CD4-positive, alpha-beta T cell (primary cell): Measurements from ENCODE around the gene WDR86. TPM values are rescaled to one million over a fixed set of nuclear protein-coding genes. Genes with fewer than 3 reads are reported as not detected.

Experiments used
- ATAC-seq: fragments of 200-7000 bp; cut with Tn5 transposase; one replicate; pipeline ENCODE4 v1.10.0; 2022; ENCODE audit warnings: mild to moderate bottlenecking; ENCODE audit not compliant: poor library complexity
- CTCF ChIA-PET: fragments of 350-600 bp; sonication (Branson Sonifier 250); formaldehyde crosslinking; loops from one replicate; lab custom pipeline; 2021; ENCODE audit warnings: antibody characterized with exemption, inconsistent platforms; lab: Charles Lee
- POLR2A ChIA-PET: fragments of 350-600 bp; sonication (Branson Sonifier 250); formaldehyde crosslinking; loops from one replicate; lab custom pipeline; 2021; ENCODE audit warnings: antibody characterized with exemption, inconsistent platforms; lab: Charles Lee
- DNase-seq, 14 experiments: peaks; one replicate each; pipeline ENCODE4 v3.0.0-alpha.2; 2013 to 2020; ENCODE audit warnings: mixed read lengths in 2 of 14
- H3K27ac ChIP-seq, 2 donors: one replicate each; pipeline versions ENCODE4 v1.5.1 to v1.7.0; 2013; ENCODE audit warnings: low read length in 2 of 2, low read depth in 1 of 2, mild to moderate bottlenecking in 1 of 2
- H3K27me3 ChIP-seq, 2 experiments: 1 replicate in 1 of 2; 2 replicates in 1 of 2; pipeline versions ENCODE4 v1.6.1 to v1.7.0; 2013; ENCODE audit warnings: low read length in 2 of 2, control low read depth in 1 of 2, mild to moderate bottlenecking in 1 of 2, moderate library complexity in 1 of 2; ENCODE audit not compliant: insufficient read depth in 2 of 2, control insufficient read depth in 1 of 2
- H3K36me3 ChIP-seq: one replicate; pipeline ENCODE4 v1.6.1; 2013; ENCODE audit warnings: low read length, control low read depth; ENCODE audit not compliant: insufficient read depth
- H3K4me1 ChIP-seq: one replicate; pipeline ENCODE4 v1.6.1; 2013; ENCODE audit warnings: low read length, control low read depth; ENCODE audit not compliant: insufficient read depth
- H3K4me3 ChIP-seq: one replicate; pipeline ENCODE4 v1.5.1; 2013; ENCODE audit warnings: mild to moderate bottlenecking, low read length, moderate library complexity
- H3K9me3 ChIP-seq, 2 experiments: 1 replicate in 1 of 2; 2 replicates in 1 of 2; pipeline versions ENCODE4 v1.6.1 to v1.7.0; 2013; ENCODE audit warnings: low read length in 2 of 2, mild to moderate bottlenecking in 2 of 2, control low read depth in 1 of 2, moderate library complexity in 1 of 2; ENCODE audit not compliant: control insufficient read depth in 1 of 2, insufficient read depth in 1 of 2
- H3K27ac Mint-ChIP-seq: one replicate; pipeline ENCODE4 v1.8.0; 2020; ENCODE audit warnings: mixed read lengths
- H3K27me3 Mint-ChIP-seq: one replicate; pipeline ENCODE4 v1.8.0; 2021; ENCODE audit warnings: mixed read lengths
- H3K36me3 Mint-ChIP-seq: one replicate; pipeline ENCODE4 v1.8.0; 2021; ENCODE audit warnings: low read depth, mixed read lengths
- H3K4me1 Mint-ChIP-seq: one replicate; pipeline ENCODE4 v1.8.0; 2021; ENCODE audit warnings: low read depth, mixed read lengths
- H3K4me3 Mint-ChIP-seq: one replicate; pipeline ENCODE4 v1.8.0; 2020; ENCODE audit warnings: mild to moderate bottlenecking, mixed read lengths
- H3K9me3 Mint-ChIP-seq: one replicate; pipeline ENCODE4 v1.8.0; 2020; ENCODE audit warnings: mixed read lengths
- CTCF ChIP-seq: fragments of 200-600 bp; IDR thresholded peaks from one replicate; pipeline ENCODE4 v1.8.0; 2022; ENCODE audit warnings: antibody characterized with exemption, mild to moderate bottlenecking
- intact Hi-C, 2 experiments: fragments of 100-400 bp; cut with DNase I in 1 of 2; cut with micrococcal nuclease in 1 of 2; formaldehyde crosslinking; loops; one replicate each; pipeline versions ENCODE4 v1.15.1 to v1.9.0; 2023 to 2025; cut with DNase I, micrococcal nuclease
- total RNA-seq, 174 experiments: library from RNA in 2 of 174; stranded (reverse) in 2 of 174; gene quantifications; one replicate each; pipeline ENCODE4 v1.2.3 and lab custom pipeline; 2021 to 2026

The WDR86 gene
- total RNA-seq, 2 experiments from 2014 or later = 5.6 to 6.2 TPM

- H3K9me3 ChIP-seq = peaks cover 5 to 12% of the 10 kb centered on the region in 2 experiments
- H3K36me3 ChIP-seq = no peaks in the 10 kb centered on the region
- peaks cover 5% of the 10 kb centered on the region for H3K4me1 Mint-ChIP-seq
- intact Hi-C loops = no loop called here
- H3K4me3 ChIP-seq = no peak overlapping the region
- H3K27me3 Mint-ChIP-seq = peaks cover 6% of the 10 kb centered on the region
- DNase-seq = no peak
- CTCF ChIA-PET = no interaction called here
- no peak for ATAC-seq
- H3K4me3 Mint-ChIP-seq = no peak overlapping the region
- no peaks in the 10 kb centered on the region for H3K9me3 Mint-ChIP-seq
- H3K27me3 ChIP-seq = no peaks in the 10 kb centered on the region
- peaks cover 21% of the 10 kb centered on the region for H3K4me1 ChIP-seq
- H3K27ac ChIP-seq = no peak overlapping the region
- H3K36me3 Mint-ChIP-seq = no peaks in the 10 kb centered on the region
- POLR2A ChIA-PET = no interaction called here
- no peak for TF ChIP-seq CTCF
- H3K27ac Mint-ChIP-seq = no peak overlapping the region
These were observed 16.5 kb downstream of the WDR86 start for GRCh38 chr7:151393031-151393977.

DNA sequence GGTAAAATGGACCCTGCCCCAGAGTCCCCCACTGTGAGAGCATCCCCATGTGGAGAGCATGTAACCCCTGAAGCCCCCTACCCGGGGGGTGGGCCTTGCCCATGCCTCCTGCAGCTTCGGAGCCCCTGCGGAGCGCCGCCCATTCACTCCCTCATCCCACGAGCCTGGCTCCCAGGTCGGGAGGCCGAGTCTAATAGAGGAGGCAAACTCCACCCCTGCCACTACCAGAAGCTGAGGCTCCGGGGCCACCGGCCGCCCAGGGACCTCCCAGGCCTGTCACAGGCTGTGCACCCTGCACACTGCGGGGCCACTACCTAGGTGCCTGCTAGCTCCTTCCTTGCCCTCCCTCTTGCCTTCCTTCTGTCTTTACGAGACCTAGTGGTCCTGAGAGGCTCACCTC, 17.4 kb downstream of the WDR86 start:
- DNase-seq (no peak), ATAC-seq (no peak)
- Mint-ChIP-seq H3K36me3 (no peaks in the 10 kb centered on the region), H3K4me3 (no peak overlapping the region), H3K4me1 (no peaks in the 10 kb centered on the region), H3K27me3 (peaks cover 6% of the 10 kb centered on the region), H3K27ac (no peak overlapping the region), H3K9me3 (no peaks in the 10 kb centered on the region)
- no peaks in the 10 kb centered on the region for H3K27me3 ChIP-seq
- no peak for TF ChIP-seq CTCF
- no peaks in the 10 kb centered on the region for H3K36me3 ChIP-seq
- H3K4me1 ChIP-seq = peaks cover 17% of the 10 kb centered on the region
- intact Hi-C loops = no loop called here
- H3K27ac ChIP-seq = no peak overlapping the region
- CTCF ChIA-PET = no interaction called here
- no peak overlapping the region for H3K4me3 ChIP-seq
- POLR2A ChIA-PET = no interaction called here
- peaks cover 3 to 6% of the 10 kb centered on the region in 2 experiments for H3K9me3 ChIP-seq

DNA sequence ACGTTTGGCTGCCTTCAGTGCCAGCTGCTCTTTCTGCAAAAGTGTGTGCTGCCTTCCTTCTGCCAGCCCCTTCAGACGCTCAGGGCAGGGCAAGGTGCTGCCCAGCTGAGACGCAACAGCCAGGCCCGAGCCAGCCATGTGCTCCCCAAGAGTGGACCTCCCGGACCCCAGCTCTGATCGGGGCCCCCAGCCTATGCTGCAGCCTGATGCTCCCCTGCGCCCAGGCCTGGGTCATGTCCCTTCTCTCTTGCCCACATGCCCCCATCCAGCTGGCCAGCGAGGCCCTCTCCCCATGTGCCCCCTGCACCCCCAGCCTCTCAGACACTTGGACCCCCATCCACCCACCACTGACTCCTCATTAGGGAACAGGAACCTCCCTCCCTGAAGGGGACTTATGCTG, 17.8 kb downstream of the WDR86 start:
- intact Hi-C loops = no loop called here
- H3K27ac ChIP-seq = no peak overlapping the region
- Mint-ChIP-seq H3K27me3 (peaks cover 6% of the 10 kb centered on the region), H3K36me3 (no peaks in the 10 kb centered on the region), H3K4me3 (no peak overlapping the region), H3K4me1 (no peaks in the 10 kb centered on the region), H3K9me3 (no peaks in the 10 kb centered on the region), H3K27ac (no peak overlapping the region)
- CTCF ChIA-PET = no interaction called here
- peaks cover 13% of the 10 kb centered on the region for H3K4me1 ChIP-seq
- ATAC-seq (no peak), DNase-seq (no peak)
- no peaks in the 10 kb centered on the region for H3K36me3 ChIP-seq
- POLR2A ChIA-PET = no interaction called here
- H3K9me3 ChIP-seq = peaks cover 0 to 2% of the 10 kb centered on the region in 2 experiments
- no peak for TF ChIP-seq CTCF
- no peaks in the 10 kb centered on the region for H3K27me3 ChIP-seq
- H3K4me3 ChIP-seq = no peak overlapping the region
